Spleen (tissue), 11 donors: ENCODE results near the gene DIS3L. TPM values are rescaled to one million over a fixed set of nuclear protein-coding genes. Genes with fewer than 3 reads are reported as not detected.
"Not testable (repeated sequence)": the region's sequence is repeated elsewhere in the genome, so short reads cannot be mapped to it uniquely, and the experiment has no call there.

Experiments used
- DNase-seq: peaks from one replicate; pipeline ENCODE4 v3.0.0-alpha.2; 2020
- H3K27ac ChIP-seq, 8 donors: fragments of 200-600 bp; sonication (generic) in 7 of 8; 1 replicate in 4 of 8; 2 replicates in 4 of 8; pipeline versions ENCODE4 v1.5.0 to v1.8.0; 2016 to 2021; ENCODE audit warnings: inconsistent platforms in 4 of 8, mild to moderate bottlenecking in 4 of 8, moderate library complexity in 1 of 8
- H3K27me3 ChIP-seq, 7 donors: fragments of 200-600 bp; sonication (generic) in 6 of 7; replicated peaks in 1 of 7; 1 replicate in 4 of 7; 2 replicates in 3 of 7; pipeline versions ENCODE4 v1.5.0 to v1.8.0; 2016 to 2021; ENCODE audit warnings: inconsistent platforms in 3 of 7, mild to moderate bottlenecking in 1 of 7
- H3K36me3 ChIP-seq, 6 donors: fragments of 200-600 bp; sonication (generic) in 5 of 6; 1 replicate in 4 of 6; 2 replicates in 2 of 6; pipeline versions ENCODE4 v1.5.0 to v1.8.0; 2016 to 2021; ENCODE audit warnings: inconsistent platforms in 2 of 6
- H3K4me1 ChIP-seq, 6 donors: fragments of 200-600 bp; sonication (generic) in 5 of 6; 1 replicate in 3 of 6; 2 replicates in 3 of 6; pipeline versions ENCODE4 v1.5.0 to v1.8.0; 2016 to 2021; ENCODE audit warnings: inconsistent platforms in 3 of 6
- H3K4me3 ChIP-seq, 8 donors: fragments of 200-600 bp; sonication (generic) in 7 of 8; 1 replicate in 4 of 8; 2 replicates in 4 of 8; pipeline versions ENCODE4 v1.5.0 to v1.8.0; 2016 to 2021; ENCODE audit warnings: inconsistent platforms in 4 of 8, mild to moderate bottlenecking in 4 of 8, moderate library complexity in 2 of 8
- H3K9me3 ChIP-seq, 8 donors: fragments of 200-600 bp; sonication (generic) in 7 of 8; 1 replicate in 4 of 8; 2 replicates in 4 of 8; pipeline versions ENCODE4 v1.5.0 to v1.8.0; 2016 to 2021; ENCODE audit warnings: inconsistent platforms in 4 of 8
- POLR2A ChIP-seq, 3 donors: fragments of 450-650 bp; IDR thresholded peaks; one replicate each; pipeline ENCODE4 v1.5.1; 2017; ENCODE audit warnings: antibody characterized with exemption in 3 of 3, mild to moderate bottlenecking in 1 of 3
- POLR2AphosphoS5 ChIP-seq, 3 donors: sonication (generic); formaldehyde crosslinking; IDR thresholded peaks; one replicate each; pipeline ENCODE4 v1.5.1; 2017; ENCODE audit warnings: antibody characterized with exemption in 3 of 3
- WGBS, 5 donors: extraction: QIAGEN DNeasy Blood & Tissue Kit in 3 of 5; methylation state at CpG; one replicate each; pipeline versions ENCODE4 v1.1.5 to v1.1.7; 2013 to 2018; 5-methylcytosine and 5-hydroxymethylcytosine counted together
- intact Hi-C: fragments of 100-400 bp; cut with DNase I; formaldehyde crosslinking; loops from one replicate; pipeline ENCODE4 v1.15.0; 2023; ENCODE audit warnings: low total_unique reads
- polyA plus RNA-seq, 3 donors: library from polyadenylated mRNA; stranded (reverse); fragments of 200-250 nt; gene quantifications; one replicate each; pipeline ENCODE4 v1.2.1, GENCODE V29; 2013
- total RNA-seq, 7 donors: library from RNA; depleted of rRNA in 3 of 7; stranded (reverse); fragments of >200 nt in 3 of 7; fragmentation: NEBNext Ultra II Directional in 4 of 7; extraction: Animal tissue kit (Norgen Biotek cat#: 25700) in 4 of 7; gene quantifications; one replicate each; pipeline versions ENCODE4 v1.1.0 to v1.2.1, GENCODE V29; 2016 to 2021
- TF ChIP-seq, protein P1 (sequence below), 11 experiments: fragments of 200-600 bp in 7 of 11; fragments of 450-650 bp in 4 of 11; sonication (generic) in 4 of 11; IDR thresholded peaks in 8 of 11; conservative IDR thresholded peaks in 3 of 11; 1 replicate in 7 of 11; 2 replicates in 4 of 11; pipeline versions ENCODE4 v1.4.0 to v1.8.0; 2016 to 2021; ENCODE audit warnings: antibody characterized with exemption in 11 of 11, inconsistent platforms in 4 of 11, mild to moderate bottlenecking in 1 of 11
- donor health status: healthy with polysubstance abuse.
- donor health status: DM: no; HTN: no; CAD: no; lungs with moderate emphysema.
- donor health status: DM: no; HTN: no; CAD: no.
- donor health status: Bipolar disorder and iron deficiency.
- donor health status: healthy.
- donor health status: DM: no; HTN: no; CAD: no.
- donor health status: DM: yes; HTN: yes; CAD: no.

Gene DIS3L
- total and polyA plus RNA-seq, 10 donors, result 8.8 to 30.7 (median 25.4) TPM

DNA sequence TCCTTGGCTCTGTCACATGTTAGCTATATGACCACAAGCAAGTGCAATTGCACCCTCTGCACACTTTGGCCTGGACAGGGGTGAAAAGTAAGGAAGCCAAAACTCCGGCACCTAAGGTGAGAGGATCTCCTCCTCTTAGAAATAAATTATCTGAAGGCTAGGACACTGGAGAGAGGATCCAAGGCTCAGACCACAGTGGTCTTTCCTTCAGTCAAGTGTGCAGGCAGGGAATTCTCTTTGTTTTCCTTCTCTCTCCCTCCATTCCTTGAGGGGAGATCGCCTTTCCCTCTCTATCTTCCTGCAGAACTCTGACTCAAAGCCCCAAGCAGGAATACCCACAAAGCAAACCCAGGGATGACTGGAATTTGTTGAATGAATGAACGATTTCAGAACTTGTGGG, 36.7 kb upstream of the DIS3L start:
- H3K36me3 ChIP-seq, result no peaks in the 10 kb centered on the region
- no peak for DNase-seq
- H3K27ac ChIP-seq, result no peak overlapping the region
- H3K27me3 ChIP-seq, result peaks cover 0 to 72% (median 46%) of the 10 kb centered on the region in 7 donors
- intact Hi-C loops, result no loop called here
- 71 to 78% (median 77%) methylated on average over 3 of the region's 3 CpGs for WGBS, 5 donors
- H3K9me3 ChIP-seq, result no peaks in the 10 kb centered on the region
- no peak overlapping the region for H3K4me3 ChIP-seq
- TF ChIP-seq POLR2AphosphoS5 (IDR thresholded peaks at IDR 0.05) (no peak), POLR2A (IDR thresholded peaks at IDR 0.05) (no peak)
- TF ChIP-seq, protein P1, sequence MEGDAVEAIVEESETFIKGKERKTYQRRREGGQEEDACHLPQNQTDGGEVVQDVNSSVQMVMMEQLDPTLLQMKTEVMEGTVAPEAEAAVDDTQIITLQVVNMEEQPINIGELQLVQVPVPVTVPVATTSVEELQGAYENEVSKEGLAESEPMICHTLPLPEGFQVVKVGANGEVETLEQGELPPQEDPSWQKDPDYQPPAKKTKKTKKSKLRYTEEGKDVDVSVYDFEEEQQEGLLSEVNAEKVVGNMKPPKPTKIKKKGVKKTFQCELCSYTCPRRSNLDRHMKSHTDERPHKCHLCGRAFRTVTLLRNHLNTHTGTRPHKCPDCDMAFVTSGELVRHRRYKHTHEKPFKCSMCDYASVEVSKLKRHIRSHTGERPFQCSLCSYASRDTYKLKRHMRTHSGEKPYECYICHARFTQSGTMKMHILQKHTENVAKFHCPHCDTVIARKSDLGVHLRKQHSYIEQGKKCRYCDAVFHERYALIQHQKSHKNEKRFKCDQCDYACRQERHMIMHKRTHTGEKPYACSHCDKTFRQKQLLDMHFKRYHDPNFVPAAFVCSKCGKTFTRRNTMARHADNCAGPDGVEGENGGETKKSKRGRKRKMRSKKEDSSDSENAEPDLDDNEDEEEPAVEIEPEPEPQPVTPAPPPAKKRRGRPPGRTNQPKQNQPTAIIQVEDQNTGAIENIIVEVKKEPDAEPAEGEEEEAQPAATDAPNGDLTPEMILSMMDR (IDR thresholded peaks at IDR 0.05 in 8 of 11, conservative IDR thresholded peaks at IDR 0.05 in 3 of 11), result no peak
- H3K4me1 ChIP-seq, result peaks cover 24 to 33% (median 28%) of the 10 kb centered on the region in 6 donors

DNA sequence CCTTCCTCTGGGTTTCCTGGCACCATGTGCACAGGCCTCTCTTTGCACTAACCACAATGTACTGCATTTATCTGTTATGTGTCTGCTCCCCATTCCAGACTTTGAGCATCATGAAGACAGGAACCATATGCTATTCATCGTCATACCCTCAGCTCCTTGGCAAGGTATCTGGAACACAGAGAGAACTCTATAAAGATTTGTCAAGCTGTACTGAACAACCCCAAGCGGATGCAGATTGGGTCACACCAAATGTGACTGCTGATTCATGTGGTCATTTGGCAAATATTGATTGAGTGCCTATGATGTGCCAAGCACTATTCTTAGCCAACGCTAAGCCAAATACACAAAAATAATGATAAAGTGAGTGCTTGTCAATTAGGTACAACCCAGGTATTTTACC, 32.3 kb upstream of the DIS3L start:
- 87 to 93% (median 91%) methylated on average over 3 of the region's 3 CpGs for WGBS, 5 donors
- no peak overlapping the region for H3K27ac ChIP-seq
- TF ChIP-seq, protein P1 (IDR thresholded peaks at IDR 0.05 in 8 of 11, conservative IDR thresholded peaks at IDR 0.05 in 3 of 11), result no peak
- TF ChIP-seq POLR2A (IDR thresholded peaks at IDR 0.05), result no peak
- no peak for TF ChIP-seq POLR2AphosphoS5 (IDR thresholded peaks at IDR 0.05)
- DNase-seq, result no peak
- H3K4me3 ChIP-seq, result no peak overlapping the region
- H3K27me3 ChIP-seq, result peaks cover 0 to 40% (median 3%) of the 10 kb centered on the region in 7 donors
- H3K9me3 ChIP-seq, result peaks cover 0 to 14% (median 3%) of the 10 kb centered on the region in 8 donors
- no peaks in the 10 kb centered on the region for H3K4me1 ChIP-seq
- no peaks in the 10 kb centered on the region for H3K36me3 ChIP-seq
- intact Hi-C loops, result no loop called here

DNA sequence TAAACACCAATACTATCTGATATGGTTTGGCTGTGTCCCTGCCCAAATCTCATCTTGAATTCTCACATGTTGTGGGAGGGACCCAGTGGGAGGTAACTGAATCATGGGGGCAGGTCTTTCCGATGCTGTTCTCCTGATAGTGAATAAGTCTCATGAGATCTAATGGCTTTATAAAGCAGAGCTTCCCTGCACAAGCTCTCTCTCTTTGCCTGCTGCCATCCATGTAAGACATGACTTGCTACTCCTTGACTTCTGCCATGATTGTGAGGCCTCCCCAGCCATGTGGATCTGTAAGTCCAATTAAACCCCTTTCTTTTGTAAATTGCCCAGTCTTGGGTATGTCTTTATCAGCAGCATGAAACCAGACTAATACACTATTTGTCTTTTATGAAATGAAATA, 30.5 kb upstream of the DIS3L start:
- H3K36me3 ChIP-seq, H3K27ac ChIP-seq, DNase-seq, H3K4me1 ChIP-seq, intact Hi-C loops, H3K4me3 ChIP-seq: not testable (repeated sequence)
- H3K27me3 ChIP-seq, result peaks cover 0 to 24% (median 0%) of the 10 kb centered on the region in 7 donors
- H3K9me3 ChIP-seq, result peaks cover 0 to 14% (median 3%) of the 10 kb centered on the region in 8 donors
- WGBS, 5 donors, result 83 to 100% (median 95%) methylated on average over 1 of the region's 1 CpG

DNA sequence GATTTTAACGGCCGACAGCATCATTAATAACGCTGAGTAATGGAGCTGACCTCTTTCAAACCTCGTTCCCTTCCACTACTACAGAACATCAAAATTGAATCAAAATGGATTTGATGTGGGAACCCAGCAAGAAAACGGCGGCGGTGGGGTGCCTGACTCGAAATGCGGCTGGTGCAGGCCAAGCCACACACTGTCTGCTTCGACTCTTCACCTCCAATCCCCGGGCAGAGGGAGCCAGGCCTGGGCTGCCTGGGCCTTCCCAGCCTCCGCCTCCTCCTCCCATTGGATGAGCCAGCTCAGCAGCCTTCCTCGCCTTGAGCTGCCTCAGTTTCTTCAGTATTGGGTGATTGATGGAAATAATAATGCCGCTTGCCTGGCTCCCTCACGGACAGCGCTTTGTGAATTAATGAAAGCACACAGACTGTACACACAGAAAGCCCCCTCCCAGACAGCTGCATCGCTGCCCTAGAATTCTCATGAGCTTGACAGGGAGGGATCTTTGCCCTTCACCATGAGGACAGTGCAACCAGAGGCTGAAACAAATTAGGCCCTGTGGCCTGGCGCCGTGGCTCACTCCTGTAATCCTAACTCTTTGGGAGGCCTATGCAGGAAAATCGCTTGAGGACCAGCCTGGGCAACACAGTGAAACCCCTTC, 28.4 kb upstream of the DIS3L start:
- peaks cover 0 to 16% (median 0%) of the 10 kb centered on the region in 7 donors for H3K27me3 ChIP-seq
- H3K36me3 ChIP-seq, result no peaks in the 10 kb centered on the region
- WGBS, 5 donors, result 89 to 93% (median 91%) methylated on average over 20 of the region's 20 CpGs
- H3K4me3 ChIP-seq, result no peak overlapping the region
- TF ChIP-seq POLR2AphosphoS5 (IDR thresholded peaks at IDR 0.05) (no peak), POLR2A (IDR thresholded peaks at IDR 0.05) (no peak)
- TF ChIP-seq, protein P1 (IDR thresholded peaks at IDR 0.05 in 8 of 11, conservative IDR thresholded peaks at IDR 0.05 in 3 of 11), result no peak
- intact Hi-C loops, result no loop called here
- DNase-seq, result no peak
- H3K9me3 ChIP-seq, result peaks cover 0 to 14% (median 3%) of the 10 kb centered on the region in 8 donors
- no peaks in the 10 kb centered on the region for H3K4me1 ChIP-seq
- H3K27ac ChIP-seq, result no peak overlapping the region
